ENCODE data around the gene BTBD17. TPM values are rescaled to one million over a fixed set of nuclear protein-coding genes. Genes with fewer than 3 reads are reported as not detected.
"Not testable (repeated sequence)": the region's sequence is repeated elsewhere in the genome, so short reads cannot be mapped to it uniquely, and the experiment has no call there.

BTBD17 gene
- not detected in 2 replicates for total RNA-seq

- intact Hi-C loops (cut with micrococcal nuclease) = no loop called here
- peaks cover 17% of the 10 kb centered on the region for H3K27me3 Mint-ChIP-seq
- DNase-seq = peak; percentile 84
- H3K4me1 Mint-ChIP-seq = peaks cover 2% of the 10 kb centered on the region
- no peaks in the 10 kb centered on the region for H3K9me3 Mint-ChIP-seq
- H3K36me3 Mint-ChIP-seq (ENCODE audit: low read depth) = peaks cover 2% of the 10 kb centered on the region
- H3K4me3 Mint-ChIP-seq = no peak within 1 kb of the TSS
- H3K27ac Mint-ChIP-seq = no peak within 1 kb of the TSS
Observed at GRCh38 chr17:74361230-74362068, at the start of gene BTBD17. TSS of gene BTBD17 (minus strand) at chr17:74361868. CDS start at chr17:74361819, 49 bp downstream.

GRCh38 chr17:74410001-74410443, 48.4 kb upstream of the BTBD17 start:
- Mint-ChIP-seq H3K4me3 (no peak overlapping the region), H3K9me3 (no peaks in the 10 kb centered on the region), H3K4me1 (peaks cover 5% of the 10 kb centered on the region)

GRCh38 chr17:74408815-74409214, 47.1 kb upstream of the BTBD17 start:
- Mint-ChIP-seq H3K4me3 (no peak overlapping the region), H3K27ac (no peak overlapping the region), H3K36me3 (ENCODE audit: low read depth) (no peaks in the 10 kb centered on the region), H3K27me3 (peaks cover 7% of the 10 kb centered on the region), H3K9me3 (no peaks in the 10 kb centered on the region), H3K4me1 (peaks cover 5% of the 10 kb centered on the region)
- intact Hi-C loops (cut with micrococcal nuclease) = no loop called here
- DNase-seq = no peak

More at GRCh38 chr17:74410001-74410443, 48.4 kb upstream of the BTBD17 start:
- H3K27me3 Mint-ChIP-seq = peaks cover 4% of the 10 kb centered on the region
- H3K36me3 Mint-ChIP-seq (ENCODE audit: low read depth) = no peaks in the 10 kb centered on the region
- DNase-seq = no peak
- intact Hi-C loops (cut with micrococcal nuclease) = no loop called here
- H3K27ac Mint-ChIP-seq = no peak overlapping the region

- no peaks in the 10 kb centered on the region for H3K36me3 Mint-ChIP-seq (ENCODE audit: low read depth)
- DNase-seq = no peak
- H3K27me3 Mint-ChIP-seq = peaks cover 7% of the 10 kb centered on the region
- peaks cover 5% of the 10 kb centered on the region for H3K4me1 Mint-ChIP-seq
- intact Hi-C loops (cut with micrococcal nuclease) = no loop called here
- H3K27ac Mint-ChIP-seq = no peak overlapping the region
- no peaks in the 10 kb centered on the region for H3K9me3 Mint-ChIP-seq
- no peak overlapping the region for H3K4me3 Mint-ChIP-seq
Observed at GRCh38 chr17:74408262-74408661, 46.6 kb upstream of the BTBD17 start.

GRCh38 chr17:74407384-74407783, 45.7 kb upstream of the BTBD17 start:
- H3K27ac Mint-ChIP-seq = no peak overlapping the region

GRCh38 chr17:74405311-74405710, 43.6 kb upstream of the BTBD17 start:
- H3K27me3 Mint-ChIP-seq; DNase-seq; intact Hi-C loops (cut with micrococcal nuclease): not testable (repeated sequence)

More at GRCh38 chr17:74407384-74407783, 45.7 kb upstream of the BTBD17 start:
- intact Hi-C loops (cut with micrococcal nuclease) = no loop called here
- Mint-ChIP-seq H3K9me3 (no peaks in the 10 kb centered on the region), H3K36me3 (ENCODE audit: low read depth) (no peaks in the 10 kb centered on the region), H3K4me1 (peaks cover 5% of the 10 kb centered on the region), H3K27me3 (peaks cover 5% of the 10 kb centered on the region), H3K4me3 (no peak overlapping the region)
- DNase-seq = no peak

GRCh38 chr17:74404789-74405188, 43.1 kb upstream of the BTBD17 start:
- Mint-ChIP-seq H3K36me3 (ENCODE audit: low read depth) (no peaks in the 10 kb centered on the region), H3K27me3 (peaks cover 8% of the 10 kb centered on the region), H3K9me3 (no peaks in the 10 kb centered on the region), H3K4me3 (no peak overlapping the region), H3K4me1 (peaks cover 5% of the 10 kb centered on the region), H3K27ac (no peak overlapping the region)
- no peak for DNase-seq
- intact Hi-C loops (cut with micrococcal nuclease) = no loop called here

More at GRCh38 chr17:74405311-74405710, 43.6 kb upstream of the BTBD17 start:
- not testable (repeated sequence) for H3K36me3 Mint-ChIP-seq (ENCODE audit: low read depth); H3K4me3 Mint-ChIP-seq; H3K27ac Mint-ChIP-seq; H3K4me1 Mint-ChIP-seq; H3K9me3 Mint-ChIP-seq

GRCh38 chr17:74404218-74404617, 42.5 kb upstream of the BTBD17 start:
- no peaks in the 10 kb centered on the region for H3K9me3 Mint-ChIP-seq
- no peak for DNase-seq
- H3K4me1 Mint-ChIP-seq = peaks cover 5% of the 10 kb centered on the region
- H3K27me3 Mint-ChIP-seq = peaks cover 12% of the 10 kb centered on the region
- no peak overlapping the region for H3K27ac Mint-ChIP-seq
- no peak overlapping the region for H3K4me3 Mint-ChIP-seq
- no peaks in the 10 kb centered on the region for H3K36me3 Mint-ChIP-seq (ENCODE audit: low read depth)
- intact Hi-C loops (cut with micrococcal nuclease) = no loop called here

GRCh38 chr17:74403512-74404137, 42.0 kb upstream of the BTBD17 start:
- H3K4me1 Mint-ChIP-seq = peaks cover 5% of the 10 kb centered on the region
- H3K27me3 Mint-ChIP-seq = peaks cover 12% of the 10 kb centered on the region
- H3K27ac Mint-ChIP-seq = no peak overlapping the region
- no peaks in the 10 kb centered on the region for H3K9me3 Mint-ChIP-seq
- no peak for DNase-seq
- no peak overlapping the region for H3K4me3 Mint-ChIP-seq
- intact Hi-C loops (cut with micrococcal nuclease) = no loop called here
- H3K36me3 Mint-ChIP-seq (ENCODE audit: low read depth) = no peaks in the 10 kb centered on the region

- H3K36me3 Mint-ChIP-seq (ENCODE audit: low read depth) = no peaks in the 10 kb centered on the region
- H3K27me3 Mint-ChIP-seq = peaks cover 12% of the 10 kb centered on the region
- H3K4me3 Mint-ChIP-seq = no peak overlapping the region
- H3K27ac Mint-ChIP-seq = no peak overlapping the region
- intact Hi-C loops (cut with micrococcal nuclease) = no loop called here
- no peaks in the 10 kb centered on the region for H3K9me3 Mint-ChIP-seq
- DNase-seq = no peak
- H3K4me1 Mint-ChIP-seq = peaks cover 5% of the 10 kb centered on the region
Observed at GRCh38 chr17:74402048-74402447, 40.4 kb upstream of the BTBD17 start.

- Mint-ChIP-seq H3K9me3 (no peaks in the 10 kb centered on the region), H3K27me3 (peaks cover 7% of the 10 kb centered on the region)
- intact Hi-C loops (cut with micrococcal nuclease) = no loop called here
Observed at GRCh38 chr17:74396567-74396966, 34.9 kb upstream of the BTBD17 start.

GRCh38 chr17:74394977-74395376, 33.3 kb upstream of the BTBD17 start:
- Mint-ChIP-seq H3K4me1 (no peaks in the 10 kb centered on the region), H3K27me3 (peaks cover 6% of the 10 kb centered on the region), H3K27ac (no peak overlapping the region), H3K9me3 (no peaks in the 10 kb centered on the region), H3K4me3 (no peak overlapping the region), H3K36me3 (ENCODE audit: low read depth) (no peaks in the 10 kb centered on the region)
- no peak for DNase-seq
- intact Hi-C loops (cut with micrococcal nuclease) = no loop called here

More at GRCh38 chr17:74396567-74396966, 34.9 kb upstream of the BTBD17 start:
- Mint-ChIP-seq H3K36me3 (ENCODE audit: low read depth) (no peaks in the 10 kb centered on the region), H3K27ac (no peak overlapping the region), H3K4me1 (no peaks in the 10 kb centered on the region), H3K4me3 (no peak overlapping the region)
- no peak for DNase-seq

- Mint-ChIP-seq H3K36me3 (ENCODE audit: low read depth) (no peaks in the 10 kb centered on the region), H3K27me3 (peaks cover 6% of the 10 kb centered on the region), H3K4me3 (no peak overlapping the region), H3K4me1 (no peaks in the 10 kb centered on the region), H3K27ac (no peak overlapping the region), H3K9me3 (no peaks in the 10 kb centered on the region)
- DNase-seq = no peak
- intact Hi-C loops (cut with micrococcal nuclease) = no loop called here
Observed at GRCh38 chr17:74394275-74394950, 32.7 kb upstream of the BTBD17 start.

All from activated CD4-positive, alpha-beta T cell treated with anti-CD3 and anti-CD28 coated beads, Interleukin-2, amount 10 ng/mL, durations not matched to agents 24 days and 14 days (primary cell).